Measurements from ENCODE around the gene TLX1.

The TLX1 gene

DNA sequence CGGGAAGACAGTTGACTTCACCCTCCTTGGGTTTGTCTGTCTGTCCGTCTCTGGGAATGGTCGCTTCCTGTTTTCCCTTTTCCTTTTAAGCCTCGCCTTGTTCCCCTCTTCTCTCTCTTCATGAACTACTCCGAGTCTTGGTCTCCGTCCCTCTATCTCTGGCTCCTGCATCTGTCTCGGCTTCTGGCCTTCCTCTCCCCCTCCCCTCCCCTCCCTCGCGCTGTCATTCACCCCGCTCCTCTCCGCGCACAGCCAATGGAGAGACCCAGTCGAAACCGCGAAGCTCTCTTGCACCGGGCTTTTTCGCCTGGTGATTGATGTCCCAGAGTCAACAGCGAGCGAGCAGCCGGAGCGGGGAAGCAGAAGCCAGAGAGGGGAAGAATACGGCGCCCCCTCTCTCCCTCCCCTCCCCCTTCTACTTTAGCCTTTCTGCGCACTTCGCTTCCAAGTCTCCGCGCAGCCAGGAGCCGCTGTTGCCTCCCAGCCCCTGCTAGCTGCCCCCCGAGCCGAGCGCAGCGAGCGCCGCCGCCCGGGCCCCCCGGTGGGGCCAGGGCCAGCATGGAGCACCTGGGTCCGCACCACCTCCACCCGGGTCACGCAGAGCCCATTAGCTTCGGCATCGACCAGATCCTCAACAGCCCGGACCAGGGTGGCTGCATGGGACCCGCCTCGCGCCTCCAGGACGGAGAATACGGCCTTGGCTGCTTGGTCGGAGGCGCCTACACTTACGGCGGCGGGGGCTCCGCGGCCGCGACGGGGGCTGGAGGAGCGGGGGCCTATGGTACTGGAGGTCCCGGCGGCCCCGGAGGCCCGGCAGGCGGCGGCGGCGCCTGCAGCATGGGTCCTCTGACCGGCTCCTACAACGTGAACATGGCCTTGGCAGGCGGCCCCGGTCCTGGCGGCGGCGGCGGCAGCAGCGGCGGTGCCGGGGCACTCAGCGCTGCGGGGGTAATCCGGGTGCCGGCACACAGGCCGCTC is at the start of gene TLX1:
TSS of gene TLX1 (plus strand) at position 317 of the 978 bp plus-strand sequence. CDS start at position 559, 242 bp downstream.
- Histone ChIP-seq H3K36me3 (ENCODE audit: insufficient read depth, low read length) (no peaks in the 10 kb centered on the region), H3K9me3 (ENCODE audit: low read length) (no peaks in the 10 kb centered on the region), H3K4me1 (ENCODE audit: insufficient read depth, low read length) (peaks cover 29% of the 10 kb centered on the region), H3K27ac (ENCODE audit: low read depth, low read length) (no peak within 1 kb of the TSS), H3K27me3 (ENCODE audit: control insufficient read depth in 1 of 2, insufficient read depth in 2 of 2, low read length in 2 of 2) (peaks cover 79 to 92% of the 10 kb centered on the region in 2 donors), H3K4me3 (ENCODE audit: low read depth in 1 of 2, low read length in 2 of 2) (peak within 1 kb of the TSS; percentile 12 to 39), H3K9ac (ENCODE audit: low read length) (no peak within 1 kb of the TSS)

DNA sequence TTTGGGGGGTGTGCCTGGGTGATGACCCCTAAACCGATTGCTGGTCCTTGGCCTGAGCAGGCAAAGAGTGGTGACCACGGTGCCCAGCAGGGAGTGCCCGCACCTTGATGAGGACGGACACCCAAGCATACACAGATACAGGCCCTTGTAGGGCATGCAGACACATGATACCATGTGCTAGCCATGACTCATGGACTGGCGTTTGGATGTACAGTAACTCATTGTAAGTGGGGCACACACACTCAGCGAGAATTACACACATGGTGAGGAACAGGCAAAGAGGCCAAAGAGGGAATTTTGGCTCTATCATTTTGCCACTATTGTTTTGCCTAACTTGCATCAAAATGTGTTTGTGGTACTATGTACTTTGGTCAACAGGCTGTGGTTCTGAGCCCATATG is 45.3 kb upstream of the TLX1 start:
- H3K9me3 ChIP-seq (ENCODE audit: low read length): no peaks in the 10 kb centered on the region
- H3K4me3 ChIP-seq (ENCODE audit: low read depth in 1 of 2, low read length in 2 of 2): no peak overlapping the region
- no peak overlapping the region for H3K9ac ChIP-seq (ENCODE audit: low read length)
- no peak overlapping the region for H3K27ac ChIP-seq (ENCODE audit: low read depth, low read length)
- H3K36me3 ChIP-seq (ENCODE audit: insufficient read depth, low read length): no peaks in the 10 kb centered on the region
- peaks cover 12 to 40% of the 10 kb centered on the region in 2 donors for H3K27me3 ChIP-seq (ENCODE audit: control insufficient read depth in 1 of 2, insufficient read depth in 2 of 2, low read length in 2 of 2)
- no peaks in the 10 kb centered on the region for H3K4me1 ChIP-seq (ENCODE audit: insufficient read depth, low read length)

DNA sequence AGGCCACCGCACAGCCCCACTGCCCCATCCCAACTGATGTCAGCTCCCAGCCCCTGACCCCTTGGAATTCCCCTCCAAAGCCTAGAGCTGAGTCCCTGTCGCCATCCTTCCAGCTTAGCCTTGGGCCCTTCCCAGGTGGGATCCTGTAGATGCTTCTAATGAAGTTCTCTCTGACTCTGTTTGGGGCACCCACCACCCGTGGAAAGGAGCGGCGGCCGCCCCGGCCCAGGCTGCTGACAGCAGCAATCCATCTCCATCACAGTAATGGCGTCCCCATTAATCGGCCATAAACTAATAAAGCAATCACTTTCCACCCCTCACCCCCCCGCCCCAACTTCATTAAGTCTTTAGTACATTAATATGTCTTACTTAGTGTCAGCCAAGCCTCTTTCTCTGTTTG is 43.7 kb upstream of the TLX1 start:
- no peak overlapping the region for H3K9ac ChIP-seq (ENCODE audit: low read length)
- no peaks in the 10 kb centered on the region for H3K36me3 ChIP-seq (ENCODE audit: insufficient read depth, low read length)
- no peak overlapping the region for H3K27ac ChIP-seq (ENCODE audit: low read depth, low read length)
- peaks cover 12 to 46% of the 10 kb centered on the region in 2 donors for H3K27me3 ChIP-seq (ENCODE audit: control insufficient read depth in 1 of 2, insufficient read depth in 2 of 2, low read length in 2 of 2)
- no peak overlapping the region for H3K4me3 ChIP-seq (ENCODE audit: low read depth in 1 of 2, low read length in 2 of 2)
- no peaks in the 10 kb centered on the region for H3K9me3 ChIP-seq (ENCODE audit: low read length)
- no peaks in the 10 kb centered on the region for H3K4me1 ChIP-seq (ENCODE audit: insufficient read depth, low read length)

DNA sequence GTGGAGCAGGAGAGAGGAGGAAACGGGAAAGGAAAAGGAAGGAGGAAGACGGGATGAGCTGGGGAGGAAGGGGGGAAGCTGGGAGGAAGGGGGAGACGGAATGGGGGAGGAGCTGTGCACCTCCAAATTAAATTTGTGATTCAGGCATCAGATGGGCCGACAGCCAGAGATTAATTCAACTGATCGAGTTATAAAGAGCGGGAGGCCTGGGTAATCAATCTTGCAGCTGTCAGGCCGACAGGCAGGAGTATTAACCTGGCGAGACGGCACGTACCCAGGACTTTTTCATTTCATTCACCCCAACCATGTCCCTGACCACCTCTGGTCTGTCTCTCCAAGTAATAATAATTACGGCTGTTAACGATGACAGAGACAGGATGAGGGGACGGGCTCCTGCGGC is 43.1 kb upstream of the TLX1 start:
- H3K9ac ChIP-seq (ENCODE audit: low read length): no peak overlapping the region
- H3K9me3 ChIP-seq (ENCODE audit: low read length): no peaks in the 10 kb centered on the region
- H3K27ac ChIP-seq (ENCODE audit: low read depth, low read length): no peak overlapping the region
- H3K36me3 ChIP-seq (ENCODE audit: insufficient read depth, low read length): no peaks in the 10 kb centered on the region
- peaks cover 12 to 43% of the 10 kb centered on the region in 2 donors for H3K27me3 ChIP-seq (ENCODE audit: control insufficient read depth in 1 of 2, insufficient read depth in 2 of 2, low read length in 2 of 2)
- H3K4me3 ChIP-seq (ENCODE audit: low read depth in 1 of 2, low read length in 2 of 2): no peak overlapping the region
- no peaks in the 10 kb centered on the region for H3K4me1 ChIP-seq (ENCODE audit: insufficient read depth, low read length)

DNA sequence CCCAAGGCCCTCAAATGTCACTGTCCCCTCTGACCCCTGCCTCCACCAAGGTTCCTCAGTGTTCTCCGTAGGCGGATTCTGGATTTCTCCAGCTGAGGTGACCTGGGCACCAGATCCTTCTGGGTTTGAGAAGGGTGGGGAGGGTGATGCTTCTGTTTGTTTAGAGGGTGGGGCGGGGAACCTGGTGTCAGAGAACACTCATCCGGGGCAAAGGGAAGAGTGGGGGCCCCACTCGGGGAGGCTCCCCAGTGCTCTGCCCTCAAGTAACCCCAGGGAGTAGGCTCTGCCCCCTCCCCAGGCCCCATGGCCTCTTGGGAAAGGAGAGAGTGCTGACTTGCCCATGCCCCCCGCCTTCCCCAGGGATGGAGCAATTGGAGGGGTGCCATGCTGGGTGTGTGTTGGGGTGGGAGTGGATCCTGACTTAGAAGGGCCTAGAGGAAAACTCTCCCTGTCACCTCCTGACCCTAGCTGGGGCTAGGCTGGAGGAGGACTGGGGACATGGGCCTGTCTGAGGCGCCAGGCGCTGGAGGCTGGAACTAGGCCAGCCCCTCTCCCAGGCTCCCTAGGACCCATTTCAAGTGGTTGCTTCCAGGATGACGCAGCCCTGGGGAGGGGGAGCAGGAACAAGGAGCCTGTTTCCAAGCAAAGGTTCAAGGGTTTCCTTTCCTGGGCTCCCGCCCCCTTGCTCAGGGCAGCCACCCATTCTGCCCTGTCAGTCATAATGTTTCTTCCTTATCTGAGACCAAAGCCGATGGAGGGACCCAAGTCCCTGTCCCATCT is 41.4 kb upstream of the TLX1 start:
- no peak overlapping the region for H3K4me3 ChIP-seq (ENCODE audit: low read depth in 1 of 2, low read length in 2 of 2)
- no peak overlapping the region for H3K9ac ChIP-seq (ENCODE audit: low read length)
- H3K4me1 ChIP-seq (ENCODE audit: insufficient read depth, low read length): no peaks in the 10 kb centered on the region
- H3K27me3 ChIP-seq (ENCODE audit: control insufficient read depth in 1 of 2, insufficient read depth in 2 of 2, low read length in 2 of 2): peaks cover 15 to 52% of the 10 kb centered on the region in 2 donors
- H3K9me3 ChIP-seq (ENCODE audit: low read length): no peaks in the 10 kb centered on the region
- no peak overlapping the region for H3K27ac ChIP-seq (ENCODE audit: low read depth, low read length)
- no peaks in the 10 kb centered on the region for H3K36me3 ChIP-seq (ENCODE audit: insufficient read depth, low read length)

DNA sequence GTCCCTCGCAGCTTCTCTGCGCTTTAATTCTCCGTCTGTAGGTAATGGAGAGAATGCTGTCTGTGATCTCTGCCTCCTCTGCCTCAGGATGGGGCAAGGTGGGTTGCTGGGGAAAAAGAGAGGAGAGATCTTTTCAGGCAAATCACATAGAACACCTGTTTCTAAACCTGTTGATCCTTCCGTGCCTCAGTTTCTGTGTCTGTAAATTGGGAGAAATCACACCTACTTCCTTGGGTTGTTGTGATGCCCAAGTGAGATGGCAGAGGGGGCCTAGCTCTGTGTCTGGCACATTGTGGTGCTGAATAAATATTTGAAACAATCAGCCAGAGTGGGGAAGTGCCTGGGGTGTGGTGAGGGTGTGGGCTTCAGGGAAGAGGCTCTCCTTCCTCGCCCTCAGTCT is 40.5 kb upstream of the TLX1 start:
- Histone ChIP-seq H3K27ac (ENCODE audit: low read depth, low read length) (no peak overlapping the region), H3K9ac (ENCODE audit: low read length) (no peak overlapping the region), H3K4me3 (ENCODE audit: low read depth in 1 of 2, low read length in 2 of 2) (no peak overlapping the region), H3K9me3 (ENCODE audit: low read length) (no peaks in the 10 kb centered on the region), H3K27me3 (ENCODE audit: control insufficient read depth in 1 of 2, insufficient read depth in 2 of 2, low read length in 2 of 2) (peaks cover 23 to 61% of the 10 kb centered on the region in 2 donors), H3K36me3 (ENCODE audit: insufficient read depth, low read length) (no peaks in the 10 kb centered on the region), H3K4me1 (ENCODE audit: insufficient read depth, low read length) (no peaks in the 10 kb centered on the region)

DNA sequence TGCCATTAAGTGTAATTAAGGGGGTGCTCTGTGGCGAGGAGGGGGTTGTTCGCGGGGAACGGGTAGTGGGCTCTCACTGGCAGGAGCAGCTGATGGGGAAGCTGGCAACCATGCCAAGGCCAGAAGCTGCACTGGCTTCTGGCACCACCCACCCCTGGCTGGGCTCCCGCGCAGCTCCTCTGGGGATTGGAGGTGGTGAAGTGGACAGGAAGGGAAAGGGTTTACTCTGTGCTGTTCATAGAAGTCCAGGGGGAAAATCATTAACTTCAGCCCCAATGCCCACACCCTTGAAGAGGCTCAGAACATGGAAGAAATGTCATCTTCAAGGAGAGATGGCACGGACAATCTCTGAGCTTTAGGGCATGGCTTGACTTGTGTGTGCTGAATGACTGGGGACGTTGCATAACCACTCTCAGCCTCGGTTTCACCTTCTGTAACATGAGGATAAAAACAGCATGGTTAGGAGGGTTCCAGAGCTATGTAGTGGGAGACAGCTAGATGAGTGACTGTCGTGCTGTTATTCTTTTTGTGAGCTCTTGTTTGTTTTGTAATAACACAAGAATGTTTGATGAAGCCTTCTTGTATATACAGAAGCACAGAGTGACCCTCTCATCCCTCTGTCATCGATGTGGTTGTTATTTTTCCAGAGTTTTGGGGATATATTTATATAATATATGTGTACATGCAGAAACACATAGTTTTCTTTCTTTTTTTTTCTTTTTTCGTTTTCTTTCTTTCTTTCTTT is 39.4 kb upstream of the TLX1 start:
- no peak overlapping the region for H3K4me3 ChIP-seq (ENCODE audit: low read depth in 1 of 2, low read length in 2 of 2)
- H3K27ac ChIP-seq (ENCODE audit: low read depth, low read length): no peak overlapping the region
- H3K36me3 ChIP-seq (ENCODE audit: insufficient read depth, low read length): no peaks in the 10 kb centered on the region
- no peaks in the 10 kb centered on the region for H3K4me1 ChIP-seq (ENCODE audit: insufficient read depth, low read length)
- H3K9ac ChIP-seq (ENCODE audit: low read length): no peak overlapping the region
- H3K9me3 ChIP-seq (ENCODE audit: low read length): no peaks in the 10 kb centered on the region
- peaks cover 23 to 62% of the 10 kb centered on the region in 2 donors for H3K27me3 ChIP-seq (ENCODE audit: control insufficient read depth in 1 of 2, insufficient read depth in 2 of 2, low read length in 2 of 2)

DNA sequence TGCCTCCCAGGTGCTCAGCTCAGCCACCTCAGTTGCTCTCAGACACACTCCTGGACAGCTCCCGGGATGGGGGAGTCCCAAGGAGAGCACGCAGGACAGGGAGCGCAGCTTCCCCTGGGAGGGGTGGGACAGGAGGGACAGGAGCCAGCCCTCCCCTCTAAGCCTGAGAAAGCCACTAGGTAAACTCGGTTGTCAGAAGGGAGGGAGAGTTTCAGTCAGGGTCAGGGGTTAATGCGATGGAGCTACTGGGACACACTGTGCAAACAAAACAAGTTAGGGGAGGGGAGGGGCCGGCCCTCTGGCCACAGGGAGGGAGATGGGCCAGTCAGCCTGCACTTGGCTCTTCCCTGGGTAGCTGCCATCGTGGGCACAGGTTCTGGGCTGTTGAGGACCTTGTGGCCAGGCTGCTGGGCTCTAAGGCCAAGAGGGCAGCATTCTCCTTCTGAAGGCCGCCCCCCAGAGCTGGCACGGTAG is 38.2 kb upstream of the TLX1 start:
- Histone ChIP-seq H3K27me3 (ENCODE audit: control insufficient read depth in 1 of 2, insufficient read depth in 2 of 2, low read length in 2 of 2) (peaks cover 23 to 51% of the 10 kb centered on the region in 2 donors), H3K36me3 (ENCODE audit: insufficient read depth, low read length) (no peaks in the 10 kb centered on the region), H3K9me3 (ENCODE audit: low read length) (no peaks in the 10 kb centered on the region), H3K9ac (ENCODE audit: low read length) (no peak overlapping the region), H3K27ac (ENCODE audit: low read depth, low read length) (no peak overlapping the region), H3K4me1 (ENCODE audit: insufficient read depth, low read length) (no peaks in the 10 kb centered on the region), H3K4me3 (ENCODE audit: low read depth in 1 of 2, low read length in 2 of 2) (no peak overlapping the region)

DNA sequence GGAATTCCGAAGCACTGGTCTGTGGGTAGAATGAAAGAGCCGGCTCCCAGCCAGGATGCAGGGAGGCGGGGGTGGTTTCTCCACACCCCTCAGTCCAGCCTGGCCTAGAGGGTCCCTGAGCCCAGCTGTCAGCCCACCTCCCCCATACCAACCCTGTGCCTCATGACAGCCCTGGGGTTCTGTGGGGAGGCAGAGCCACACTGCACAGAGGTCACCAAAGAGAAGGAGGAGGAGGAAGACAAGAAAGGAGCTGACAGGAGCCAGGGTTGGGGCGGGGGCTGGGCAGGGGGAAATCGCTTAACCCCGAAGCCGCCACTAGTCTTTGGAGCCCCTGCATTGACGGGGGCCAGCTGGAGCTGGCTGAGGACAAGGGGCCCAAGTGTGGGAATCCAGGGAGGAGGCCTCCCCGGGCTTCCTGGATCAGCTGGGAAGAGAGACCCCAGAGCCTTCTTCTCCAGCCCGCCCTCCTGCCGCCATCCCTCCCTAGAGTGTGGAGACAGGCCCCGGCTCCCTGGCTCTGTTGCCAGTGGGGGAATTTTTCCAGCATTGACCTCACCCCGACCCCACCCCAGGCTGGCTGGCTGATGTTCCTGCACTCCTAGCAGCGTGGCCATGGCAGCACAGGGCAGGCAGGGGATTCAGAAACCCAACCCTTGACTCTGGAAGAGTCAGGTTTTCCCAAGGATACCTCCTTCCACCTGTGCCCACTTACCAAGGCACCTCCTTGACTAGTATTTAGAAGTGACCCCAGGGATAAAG is 36.8 kb upstream of the TLX1 start:
- Histone ChIP-seq H3K9ac (ENCODE audit: low read length) (no peak overlapping the region), H3K9me3 (ENCODE audit: low read length) (no peaks in the 10 kb centered on the region), H3K4me1 (ENCODE audit: insufficient read depth, low read length) (no peaks in the 10 kb centered on the region), H3K4me3 (ENCODE audit: low read depth in 1 of 2, low read length in 2 of 2) (no peak overlapping the region), H3K36me3 (ENCODE audit: insufficient read depth, low read length) (no peaks in the 10 kb centered on the region), H3K27ac (ENCODE audit: low read depth, low read length) (no peak overlapping the region), H3K27me3 (ENCODE audit: control insufficient read depth in 1 of 2, insufficient read depth in 2 of 2, low read length in 2 of 2) (peaks cover 11 to 43% of the 10 kb centered on the region in 2 donors)

DNA sequence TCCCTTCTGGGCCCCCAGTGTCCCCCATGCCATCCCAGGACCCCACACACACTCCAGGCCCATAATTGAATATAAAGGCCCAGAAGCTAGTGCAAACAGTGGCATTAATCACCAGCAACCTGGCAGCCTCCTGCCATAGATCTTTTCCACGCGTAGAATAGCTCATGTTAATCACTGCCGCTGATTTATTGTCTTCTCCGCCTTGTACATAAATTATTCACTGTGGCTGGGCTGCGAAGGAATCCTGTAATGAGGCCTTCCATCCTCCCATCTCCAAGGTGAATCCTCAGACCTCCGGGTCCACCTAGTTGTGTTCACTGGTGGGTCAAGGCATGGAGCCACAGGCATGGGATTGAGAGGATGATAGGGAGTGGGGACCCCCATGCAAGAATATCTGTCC is 36.1 kb upstream of the TLX1 start:
- Histone ChIP-seq H3K27me3 (ENCODE audit: control insufficient read depth in 1 of 2, insufficient read depth in 2 of 2, low read length in 2 of 2) (peaks cover 11 to 40% of the 10 kb centered on the region in 2 donors), H3K4me1 (ENCODE audit: insufficient read depth, low read length) (no peaks in the 10 kb centered on the region), H3K9me3 (ENCODE audit: low read length) (no peaks in the 10 kb centered on the region), H3K36me3 (ENCODE audit: insufficient read depth, low read length) (no peaks in the 10 kb centered on the region), H3K27ac (ENCODE audit: low read depth, low read length) (no peak overlapping the region), H3K9ac (ENCODE audit: low read length) (no peak overlapping the region), H3K4me3 (ENCODE audit: low read depth in 1 of 2, low read length in 2 of 2) (no peak overlapping the region)

All from muscle layer of colon (tissue), 2 donors.